Loucy (cell line): ENCODE measurements around the gene HMGN4.

ENCODE experiments used
- H2AFZ ChIP-seq: fragments of 200-600 bp; sonication (generic); 2 replicates; pipeline ENCODE4 v1.6.0; 2016; ENCODE audit warnings: antibody characterized with exemption, mild to moderate bottlenecking, low read length, moderate library complexity
- H3F3A ChIP-seq: fragments of 200-600 bp; 2 replicates; pipeline ENCODE4 v1.6.0; 2016; ENCODE audit warnings: antibody characterized with exemption, low read depth, mild to moderate bottlenecking
- H3K27me3 ChIP-seq: fragments of 200-600 bp; sonication (generic); 2 replicates; pipeline ENCODE4 v1.6.1; 2014; ENCODE audit warnings: low read length, mild to moderate bottlenecking; ENCODE audit not compliant: insufficient read depth, poor library complexity, severe bottlenecking
- H3K36me3 ChIP-seq: fragments of 200-600 bp; sonication (generic); 2 replicates; pipeline ENCODE4 v1.6.1; 2016; ENCODE audit warnings: low read length; ENCODE audit not compliant: insufficient read depth
- H3K4me1 ChIP-seq: fragments of 200-600 bp; sonication (generic); 2 replicates; pipeline ENCODE4 v1.5.1; 2014; ENCODE audit warnings: low read length, mild to moderate bottlenecking; ENCODE audit not compliant: insufficient read depth, poor library complexity, severe bottlenecking
- H3K4me2 ChIP-seq: fragments of 200-600 bp; sonication (generic); 2 replicates; pipeline ENCODE4 v1.6.0; 2014; ENCODE audit warnings: antibody characterized with exemption, low read length, low read depth, mild to moderate bottlenecking; ENCODE audit not compliant: poor library complexity, severe bottlenecking
- H3K4me3 ChIP-seq: fragments of 200-600 bp; sonication (generic); 2 replicates; pipeline ENCODE4 v1.5.1; 2014; ENCODE audit warnings: low read length, mild to moderate bottlenecking, mixed read lengths; ENCODE audit not compliant: poor library complexity, severe bottlenecking
- H3K79me2 ChIP-seq: fragments of 200-600 bp; sonication (generic); 2 replicates; pipeline ENCODE4 v1.6.1; 2014; ENCODE audit warnings: low read length; ENCODE audit not compliant: insufficient read depth
- H3K9ac ChIP-seq: fragments of 200-600 bp; sonication (generic); 2 replicates; pipeline ENCODE4 v1.6.0; 2014; ENCODE audit warnings: mild to moderate bottlenecking, low read depth, low read length, moderate library complexity; ENCODE audit not compliant: poor library complexity, severe bottlenecking
- H3K9me2 ChIP-seq: fragments of 200-600 bp; sonication (generic); replicated peaks from 2 replicates; pipeline ENCODE4 v1.6.1; 2016; ENCODE audit warnings: low read depth, low read length, mixed read lengths
- H3K9me3 ChIP-seq: fragments of 200-600 bp; sonication (generic); 2 replicates; pipeline ENCODE4 v1.6.1; 2014; ENCODE audit warnings: mild to moderate bottlenecking, antibody characterized with exemption, low read length, low read depth; ENCODE audit not compliant: insufficient read depth
- H4K20me1 ChIP-seq: fragments of 200-600 bp; sonication (generic); 2 replicates; pipeline ENCODE4 v1.6.0; 2014; ENCODE audit warnings: antibody characterized with exemption, low read length, mild to moderate bottlenecking; ENCODE audit not compliant: insufficient read depth, poor library complexity, severe bottlenecking
- CTCF ChIP-seq: fragments of 200-600 bp; sonication (generic); conservative IDR thresholded peaks from 2 replicates; pipeline ENCODE4 v1.5.1; 2014; ENCODE audit warnings: mild to moderate bottlenecking, antibody characterized with exemption, low read length
- EZH2phosphoT487 ChIP-seq: fragments of 200-600 bp; IDR thresholded peaks from 2 replicates; pipeline ENCODE4 v1.6.1; 2018; ENCODE audit warnings: antibody characterized with exemption, mild to moderate bottlenecking, moderate library complexity, borderline replicate concordance

HMGN4 gene

DNA sequence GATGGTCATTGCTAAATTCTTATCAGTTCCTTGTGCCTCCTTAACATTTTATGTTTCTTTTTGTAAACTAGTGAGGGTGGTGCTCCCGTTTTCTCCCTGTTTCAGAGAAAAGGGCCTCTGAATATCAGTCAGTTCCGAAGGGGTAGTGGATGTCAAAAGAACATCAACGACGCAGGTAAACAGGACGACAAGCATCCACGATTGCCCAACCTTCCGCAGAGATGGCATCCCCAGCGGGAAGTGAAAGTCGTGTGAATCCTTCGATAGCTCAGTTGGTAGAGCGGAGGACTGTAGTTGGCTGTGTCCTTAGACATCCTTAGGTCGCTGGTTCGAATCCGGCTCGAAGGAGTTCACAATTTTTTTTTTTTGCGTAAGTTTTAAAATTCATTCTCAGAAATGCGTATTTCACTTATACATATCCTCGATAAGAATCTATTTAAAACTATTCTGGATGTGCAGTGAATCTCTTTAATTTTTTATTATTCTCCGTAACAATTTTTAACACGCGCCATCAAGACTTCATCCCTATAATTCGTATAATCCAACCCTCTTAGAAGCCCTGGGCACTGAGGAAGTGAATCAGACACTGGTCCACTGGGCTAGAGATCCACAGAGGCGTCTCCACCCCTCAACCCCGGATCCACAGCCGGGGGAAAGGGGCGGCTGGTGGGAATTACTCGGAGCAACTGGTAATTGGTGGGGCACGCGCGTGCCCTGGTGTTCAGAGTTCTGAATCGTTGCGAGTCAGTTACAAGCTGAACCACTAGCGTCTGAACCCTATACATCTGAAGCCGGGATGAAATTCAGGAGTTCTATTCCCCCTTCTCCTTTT is 30.7 kb downstream of the HMGN4 start:
- H3K36me3 ChIP-seq: no peaks in the 10 kb centered on the region
- no peaks in the 10 kb centered on the region for H3K4me1 ChIP-seq
- TF ChIP-seq EZH2phosphoT487 (no peak), CTCF (no peak)
- peak overlapping the region; percentile 66 for H3K9ac ChIP-seq
- no peaks in the 10 kb centered on the region for H3K9me3 ChIP-seq
- H3K4me3 ChIP-seq: peak overlapping the region; percentile 93
- H3K9me2 ChIP-seq: no peaks in the 10 kb centered on the region
- no peaks in the 10 kb centered on the region for H4K20me1 ChIP-seq
- H3K79me2 ChIP-seq: no peaks in the 10 kb centered on the region
- H3K4me2 ChIP-seq: peak overlapping the region; percentile 72
- H2AFZ ChIP-seq: peak overlapping the region; percentile 93
- no peaks in the 10 kb centered on the region; the same call in 1 of the 2 replicates for H3F3A ChIP-seq
- H3K27me3 ChIP-seq: no peaks in the 10 kb centered on the region

GRCh38 chr6:26569433-26569764 is 31.2 kb downstream of the HMGN4 start:
- TF ChIP-seq CTCF: no peak
- no peak for TF ChIP-seq EZH2phosphoT487
- Histone ChIP-seq H2AFZ (no peak overlapping the region), H4K20me1 (no peaks in the 10 kb centered on the region), H3K4me2 (no peak overlapping the region), H3F3A (no peaks in the 10 kb centered on the region; the same call in 1 of the 2 replicates), H3K79me2 (no peaks in the 10 kb centered on the region), H3K27me3 (no peaks in the 10 kb centered on the region), H3K9ac (no peak overlapping the region), H3K36me3 (no peaks in the 10 kb centered on the region), H3K4me3 (no peak overlapping the region), H3K9me2 (no peaks in the 10 kb centered on the region), H3K4me1 (no peaks in the 10 kb centered on the region), H3K9me3 (no peaks in the 10 kb centered on the region)

DNA sequence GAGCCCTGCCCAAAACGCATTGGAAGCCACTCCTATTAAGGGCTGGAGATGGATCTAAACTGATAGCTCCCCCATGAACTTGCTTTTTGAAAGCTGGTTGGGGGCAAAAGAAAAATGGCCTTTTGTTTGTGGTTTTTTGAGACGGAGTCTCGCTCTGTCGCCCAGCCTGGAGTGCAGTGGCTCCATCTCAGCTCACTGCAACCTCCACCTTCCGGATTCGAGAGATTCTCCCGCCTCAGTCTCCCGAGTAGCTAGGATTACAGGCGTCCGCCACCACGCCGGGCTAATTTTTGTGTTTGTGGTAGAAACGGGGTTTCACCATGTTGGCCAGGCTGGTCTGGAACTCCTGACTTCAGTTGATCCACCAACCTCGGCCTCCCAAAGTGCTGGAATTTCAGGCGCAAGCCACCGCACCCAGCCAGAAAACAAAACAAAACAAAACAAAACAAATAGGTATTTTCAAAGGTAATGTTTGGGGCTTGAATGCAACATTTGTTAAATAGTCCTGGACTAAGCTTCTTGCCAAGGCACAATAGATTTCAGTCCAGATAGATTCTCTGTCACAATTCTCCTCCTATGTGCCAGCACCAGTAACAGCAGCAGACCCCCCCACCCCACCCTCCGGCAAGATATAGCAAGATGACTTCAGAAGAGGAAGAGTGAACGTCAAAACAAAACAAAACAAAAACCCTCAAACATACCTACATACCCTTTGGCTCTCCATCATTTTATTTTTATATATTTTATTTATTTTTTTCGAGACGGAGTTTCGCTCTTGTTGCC is 32.1 kb downstream of the HMGN4 start:
- Histone ChIP-seq H3K4me1 (no peaks in the 10 kb centered on the region), H3K9me2 (no peaks in the 10 kb centered on the region), H3F3A (no peaks in the 10 kb centered on the region; the same call in 1 of the 2 replicates), H3K4me2 (no peak overlapping the region), H3K27me3 (no peaks in the 10 kb centered on the region), H3K9ac (no peak overlapping the region), H2AFZ (no peak overlapping the region), H3K79me2 (no peaks in the 10 kb centered on the region), H3K36me3 (no peaks in the 10 kb centered on the region), H3K4me3 (no peak overlapping the region), H4K20me1 (no peaks in the 10 kb centered on the region), H3K9me3 (no peaks in the 10 kb centered on the region)
- TF ChIP-seq EZH2phosphoT487: no peak
- no peak for TF ChIP-seq CTCF
